HK-2 (cell line): ENCODE results near the gene CHIT1.
A peak's percentile ranks its signal among the peaks of the same experiment; 100 is the strongest.

ENCODE experiments used
- DNase-seq: peaks from one replicate; pipeline ENCODE4 v3.0.0-alpha.2; 2018; ENCODE audit not compliant: unreplicated experiment

The CHIT1 gene

DNA sequence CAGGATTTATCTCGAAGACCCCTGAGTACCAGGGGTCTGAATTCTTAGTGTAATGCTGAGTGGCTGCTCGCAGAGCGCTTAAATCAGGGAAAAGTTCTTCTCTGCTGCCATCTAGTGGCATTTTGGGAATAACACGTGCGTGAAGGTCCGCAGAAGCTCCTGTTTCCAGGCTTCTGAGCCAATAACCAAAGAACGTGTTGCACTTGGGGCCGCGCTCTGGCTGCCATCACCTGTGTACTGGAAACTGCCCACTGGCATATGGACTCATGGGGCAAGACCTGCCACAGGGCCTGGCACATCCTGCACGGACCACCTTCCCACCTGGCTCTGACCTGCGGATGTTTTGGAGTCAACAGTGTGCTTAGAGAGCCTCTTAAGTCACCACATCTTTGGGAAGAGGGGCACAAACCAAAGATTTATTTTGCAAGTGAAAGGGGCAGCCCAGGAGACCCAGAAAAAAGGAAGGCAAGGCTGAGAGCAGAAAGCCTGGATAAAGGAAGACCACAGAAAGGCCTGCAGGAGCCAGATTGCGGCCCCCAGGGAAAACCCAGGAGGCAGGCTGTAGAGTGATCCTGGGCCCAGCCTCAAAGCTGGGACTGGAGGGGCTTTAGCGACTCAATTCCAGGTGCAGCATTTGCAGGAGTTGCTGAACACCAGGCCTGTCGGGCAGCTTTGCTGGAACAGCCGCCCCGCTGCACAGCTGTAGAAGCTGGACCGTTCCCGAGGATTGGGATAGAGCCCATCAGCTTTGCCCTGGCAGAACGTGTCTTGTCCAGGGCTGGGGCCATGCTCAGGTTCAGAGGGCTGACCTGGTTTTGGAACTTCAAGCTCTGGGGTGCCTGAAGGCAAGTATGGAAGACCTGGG lies 13.0 kb downstream of the CHIT1 start:
- peak; percentile 75 for DNase-seq

- DNase-seq = no peak
These were observed 13.9 kb downstream of the CHIT1 start for GRCh38 chr1:203215573-203215972.

GRCh38 chr1:203214871-203215270 lies 14.6 kb downstream of the CHIT1 start:
- no peak for DNase-seq

- DNase-seq = no peak
These were observed 16.3 kb downstream of the CHIT1 start for GRCh38 chr1:203213126-203213525.

DNA sequence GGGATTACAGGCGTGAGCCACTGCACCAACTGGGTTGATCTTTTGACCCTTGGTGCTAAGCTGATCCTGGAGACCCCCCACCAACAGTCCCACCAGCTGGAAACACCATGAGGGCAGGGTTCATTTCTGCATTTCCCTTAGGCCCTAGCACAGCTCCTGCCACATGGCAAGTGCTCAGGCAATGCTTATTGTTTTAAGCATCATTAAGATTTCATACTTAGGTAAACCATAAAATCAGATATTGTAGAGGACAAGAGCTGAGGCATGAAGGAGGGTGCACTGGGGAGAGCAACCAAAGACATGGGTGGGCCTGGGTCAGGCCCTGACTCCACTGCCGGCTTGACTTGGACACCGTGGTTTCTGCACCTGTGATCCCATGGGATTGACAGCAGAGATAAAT lies 17.7 kb downstream of the CHIT1 start:
- DNase-seq = no peak

DNA sequence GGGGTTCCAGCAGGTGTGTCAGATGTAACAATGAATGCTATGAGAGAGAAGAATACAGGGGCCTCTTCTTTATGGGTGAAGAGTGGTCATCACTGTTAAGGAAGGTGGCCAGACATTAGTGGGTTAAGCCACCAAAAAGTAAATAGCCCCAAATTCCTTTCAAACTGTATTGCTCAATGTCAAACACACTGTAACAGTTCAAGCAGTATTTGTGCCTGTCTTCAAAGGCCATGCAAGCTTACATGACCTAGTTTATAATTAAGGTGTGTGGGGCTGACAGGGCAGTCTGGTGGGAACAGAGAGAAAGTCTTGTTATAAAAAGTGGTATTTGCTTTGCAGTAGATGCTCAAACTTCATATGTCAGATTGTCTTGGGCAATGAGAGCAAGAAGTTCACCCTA lies 18.5 kb downstream of the CHIT1 start:
- DNase-seq = no peak

- no peak for DNase-seq
These were observed 19.1 kb downstream of the CHIT1 start for GRCh38 chr1:203210350-203210749.

- no peak for DNase-seq
These were observed 21.3 kb downstream of the CHIT1 start for GRCh38 chr1:203208181-203208580.

- DNase-seq = no peak
These were observed 21.7 kb downstream of the CHIT1 start for GRCh38 chr1:203207751-203208150.

- DNase-seq = no peak
These were observed 23.3 kb downstream of the CHIT1 start for GRCh38 chr1:203206129-203206687.

DNA sequence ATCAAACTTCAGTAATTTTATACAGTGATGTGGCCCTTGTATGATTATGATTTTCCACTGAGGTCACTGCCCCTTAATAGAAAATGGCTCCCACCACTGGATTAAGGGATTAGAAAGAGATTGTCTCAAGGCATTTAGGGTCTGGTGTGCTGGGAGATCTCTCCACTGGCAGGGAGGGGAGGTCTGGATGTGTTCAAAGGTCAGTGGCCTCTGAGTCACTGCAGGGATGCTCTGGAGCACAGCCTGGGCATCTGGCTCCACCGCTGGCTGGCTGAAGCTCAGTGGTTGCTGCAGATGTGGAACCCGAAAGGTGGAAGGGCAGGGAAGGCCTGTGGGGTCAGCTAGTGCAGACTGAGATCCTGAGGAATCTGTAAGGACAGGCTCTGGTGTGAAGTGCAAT lies 24.7 kb downstream of the CHIT1 start:
- no peak for DNase-seq

DNA sequence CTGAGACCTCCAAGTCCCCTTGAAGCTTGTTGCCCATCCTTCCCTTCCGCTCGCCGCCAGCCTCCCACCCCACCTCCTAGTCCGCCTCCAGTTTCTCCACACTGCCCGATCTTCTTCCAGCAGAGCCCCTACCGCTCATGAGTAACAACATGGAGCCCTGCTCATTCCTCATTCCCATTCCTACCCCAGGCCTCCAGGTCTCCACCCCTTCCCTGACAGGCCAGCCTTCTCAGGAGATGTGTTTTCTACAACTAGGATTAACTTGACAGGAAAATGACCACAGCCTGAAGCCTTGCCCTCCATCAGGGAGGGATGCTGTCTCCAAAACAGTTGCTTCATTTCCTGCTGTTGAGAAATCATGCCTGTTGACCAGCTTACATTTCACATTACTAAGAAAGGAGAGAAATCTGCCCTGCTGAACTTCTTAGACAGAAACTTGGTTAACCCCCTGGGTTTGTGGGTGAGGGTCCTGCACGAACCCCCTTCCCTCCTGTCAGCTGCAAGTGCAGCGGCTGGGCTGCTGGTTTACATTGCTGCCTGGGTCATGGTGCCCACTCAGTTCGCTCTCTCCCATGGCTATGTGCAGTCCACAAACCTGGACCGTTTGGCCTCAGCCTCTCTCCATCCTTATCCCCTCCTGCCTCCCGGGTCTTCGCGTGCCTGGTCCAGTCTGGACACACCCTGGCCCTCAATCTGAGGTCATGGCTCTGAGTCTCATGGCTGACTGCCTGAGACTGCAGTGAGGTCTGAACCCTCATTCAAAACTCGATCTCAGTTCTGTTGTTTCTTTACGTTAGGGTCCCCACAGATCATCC lies 26.8 kb downstream of the CHIT1 start:
- no peak for DNase-seq

DNA sequence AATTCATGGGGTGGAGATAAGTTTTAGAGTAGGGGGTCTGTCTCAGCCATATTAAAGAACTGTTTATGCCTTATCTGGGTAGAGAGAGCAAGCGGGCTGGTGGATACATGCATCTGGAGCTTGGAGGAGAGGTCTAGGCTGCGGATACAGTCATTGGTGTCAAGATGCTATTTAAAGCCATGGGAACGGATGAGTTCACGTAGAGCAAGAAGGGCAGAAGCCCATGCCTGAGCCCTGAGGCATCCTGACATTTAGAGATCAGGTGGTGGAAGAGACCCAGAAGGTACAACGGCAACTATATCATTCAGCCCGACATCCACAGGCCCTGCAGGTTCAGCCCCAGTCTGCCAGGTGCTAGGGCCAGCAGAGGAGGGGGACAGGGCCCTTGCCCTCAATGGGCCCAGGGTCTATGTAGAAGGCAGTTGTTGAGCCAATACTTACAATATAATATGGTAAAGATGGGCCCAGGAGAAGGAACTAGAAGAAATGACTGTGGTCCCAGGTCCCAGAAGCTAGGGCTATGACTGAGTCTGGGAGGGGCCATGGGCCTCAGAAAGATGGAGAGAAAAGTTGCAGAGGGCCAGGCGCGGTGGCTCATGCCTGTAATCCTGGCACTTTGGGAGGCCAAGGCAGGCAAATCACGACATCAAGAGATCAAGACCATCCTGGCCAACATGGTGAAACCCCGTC lies 27.8 kb downstream of the CHIT1 start:
- no peak for DNase-seq

GRCh38 chr1:203200916-203201315 lies 28.6 kb downstream of the CHIT1 start:
- no peak for DNase-seq

DNA sequence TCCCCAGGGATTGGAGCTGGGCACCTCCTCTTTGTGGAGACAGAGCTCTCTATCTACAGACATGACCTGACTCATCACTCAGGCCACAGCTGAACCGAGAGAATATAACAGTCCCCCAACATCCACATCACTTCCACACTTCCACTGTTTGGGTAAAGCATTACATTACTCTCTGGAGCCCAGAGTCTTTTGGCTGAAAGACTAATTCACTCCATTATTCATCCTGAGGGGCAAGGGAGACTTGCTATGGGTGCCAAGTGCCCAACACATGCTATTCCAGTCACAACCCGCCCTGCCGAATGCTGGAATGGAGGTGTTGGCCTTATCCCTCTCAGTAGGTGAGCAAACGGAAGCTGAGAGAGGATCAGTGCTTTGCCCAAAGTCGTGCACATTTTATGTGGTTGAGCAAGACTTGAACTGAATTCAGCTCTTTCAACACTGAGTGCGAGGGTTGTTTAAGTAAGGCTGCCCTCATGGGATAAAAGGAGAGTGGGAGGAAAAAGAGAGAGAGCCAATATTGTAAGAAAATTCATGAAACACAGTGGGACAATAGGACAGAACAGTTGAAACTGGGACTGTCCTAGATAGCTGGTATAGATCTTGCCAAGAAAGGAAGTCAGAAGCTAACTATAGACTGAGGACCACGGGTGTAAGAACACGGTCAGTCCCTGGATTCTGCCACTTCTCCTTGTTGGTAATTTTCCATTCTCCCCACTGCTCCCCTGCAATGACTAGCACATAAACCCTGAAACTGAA lies 29.5 kb downstream of the CHIT1 start:
- DNase-seq = no peak

GRCh38 chr1:203199481-203199815 lies 30.0 kb downstream of the CHIT1 start:
- DNase-seq = no peak

GRCh38 chr1:203199002-203199401 lies 30.5 kb downstream of the CHIT1 start:
- no peak for DNase-seq

GRCh38 chr1:203197625-203198024 lies 31.8 kb downstream of the CHIT1 start:
- peak; percentile 74 for DNase-seq

GRCh38 chr1:203196371-203196770 lies 33.1 kb downstream of the CHIT1 start:
- no peak for DNase-seq

DNA sequence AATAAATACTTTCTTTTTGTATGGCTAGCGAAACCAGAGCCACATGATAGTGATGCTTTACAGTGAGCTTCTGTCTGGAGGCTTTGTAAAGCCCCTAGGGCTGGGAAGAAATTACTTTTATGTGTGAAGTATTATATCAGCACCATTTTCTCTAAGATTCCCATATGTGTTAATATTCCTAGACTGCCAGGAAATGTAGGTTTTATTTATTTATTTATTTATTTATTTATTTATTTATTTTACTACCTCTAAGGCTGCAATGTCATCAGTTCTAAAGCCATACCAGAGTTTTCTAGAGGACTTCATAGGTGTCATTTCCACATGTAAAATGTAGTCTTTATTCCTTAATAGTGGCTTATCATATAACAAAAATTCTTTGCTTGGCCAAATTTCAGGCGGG lies 38.5 kb downstream of the CHIT1 start:
- DNase-seq = no peak

- no peak for DNase-seq
These were observed 39.5 kb downstream of the CHIT1 start for GRCh38 chr1:203189951-203190352.
